Calu3 (cell line): Measurements from ENCODE around the gene CTSD. TPM values are rescaled to one million over a fixed set of nuclear protein-coding genes. Genes with fewer than 3 reads are reported as not detected.
A peak's percentile ranks its signal among the peaks of the same experiment; 100 is the strongest.

Source experiments
- BruUV-seq: library from RNA; stranded (reverse); fragments of 400-500 nt; replicated peaks from 2 replicates; lab custom pipeline; 2021; lab: Mats Ljungman, UMichigan
- CTCF ChIA-PET: fragments of 300-600 bp; sonication (Branson Sonifier 250); formaldehyde crosslinking; loops from one replicate; lab custom pipeline; 2022; ENCODE audit warnings: antibody characterized with exemption; lab: Charles Lee
- DNase-seq: peaks from one replicate; pipeline ENCODE4 v3.0.0; 2022
- H3K27ac Mint-ChIP-seq: one replicate; pipeline ENCODE4 v1.8.0; 2022; ENCODE audit warnings: mixed read lengths; ENCODE audit not compliant: unreplicated experiment
- H3K27me3 Mint-ChIP-seq: one replicate; pipeline ENCODE4 v1.8.0; 2022; ENCODE audit warnings: mixed read lengths; ENCODE audit not compliant: unreplicated experiment
- H3K36me3 Mint-ChIP-seq: one replicate; pipeline ENCODE4 v1.8.0; 2022; ENCODE audit warnings: mild to moderate bottlenecking, moderate library complexity, mixed read lengths; ENCODE audit not compliant: insufficient read depth, unreplicated experiment
- H3K4me1 Mint-ChIP-seq: one replicate; pipeline ENCODE4 v1.8.0; 2022; ENCODE audit warnings: mild to moderate bottlenecking, low read depth, mixed read lengths; ENCODE audit not compliant: unreplicated experiment
- H3K4me3 Mint-ChIP-seq: one replicate; pipeline ENCODE4 v1.8.0; 2022; ENCODE audit warnings: mild to moderate bottlenecking, low read depth, moderate library complexity, mixed read lengths; ENCODE audit not compliant: unreplicated experiment
- H3K9me3 Mint-ChIP-seq: one replicate; pipeline ENCODE4 v1.8.0; 2022; ENCODE audit warnings: low read depth, mixed read lengths; ENCODE audit not compliant: unreplicated experiment
- CTCF ChIP-seq: fragments of 200-600 bp; IDR thresholded peaks from one replicate; pipeline ENCODE4 v1.8.0; 2022; ENCODE audit warnings: antibody characterized with exemption; ENCODE audit not compliant: unreplicated experiment
- intact Hi-C: fragments of 100-400 bp; cut with micrococcal nuclease; formaldehyde crosslinking; loops from one replicate; pipeline ENCODE4 v1.10.0; 2022; ENCODE audit not compliant: unreplicated experiment
- total RNA-seq: library from RNA; stranded (reverse); gene quantifications from 2 replicates; pipeline ENCODE4 v1.2.3, GENCODE V29; 2022

Gene CTSD
- total RNA-seq, 1 experiment from 2014 or later = 531 TPM

GRCh38 chr11:1763336-1763795, 361 bp downstream of the CTSD start:
- DNase-seq = no peak
- H3K4me3 Mint-ChIP-seq = peak overlapping the region; percentile 74
- no peaks in the 10 kb centered on the region for H3K9me3 Mint-ChIP-seq
- BruUV-seq = TSS peak; percentile 84
- H3K27ac Mint-ChIP-seq = no peak overlapping the region
- peaks cover 18% of the 10 kb centered on the region for H3K4me1 Mint-ChIP-seq
- TF ChIP-seq CTCF = no peak
- H3K27me3 Mint-ChIP-seq = no peaks in the 10 kb centered on the region
- CTCF ChIA-PET = interaction anchor here (1.7 kb wide), 1 partner anchor 71 kb away, joined by 8 read pairs; the partner anchor contains the start of gene SYT8
- intact Hi-C loops = loop anchor here (5.0 kb wide), 1 partner anchor 69 kb away; the partner anchor contains the start of gene SYT8
- peaks cover 51% of the 10 kb centered on the region for H3K36me3 Mint-ChIP-seq

- no peaks in the 10 kb centered on the region for H3K9me3 Mint-ChIP-seq
- no peak for TF ChIP-seq CTCF
- peak; percentile 87 for DNase-seq
- H3K27ac Mint-ChIP-seq = peak overlapping the region; percentile 88
- H3K4me1 Mint-ChIP-seq = peaks cover 18% of the 10 kb centered on the region
- peak overlapping the region; percentile 74 for H3K4me3 Mint-ChIP-seq
- CTCF ChIA-PET = interaction anchor here (0.6 to 1.7 kb wide), 12 partner anchors 9 to 120 kb away, joined by 3 to 8 read pairs (median 4); partner anchors contain the start of gene SYT8
- intact Hi-C loops = loop anchor here (5.0 kb wide), 1 partner anchor 70 kb away; the partner anchor contains the start of gene SYT8
- H3K36me3 Mint-ChIP-seq = peaks cover 49% of the 10 kb centered on the region
- BruUV-seq = TSS peak; percentile 91
- H3K27me3 Mint-ChIP-seq = no peaks in the 10 kb centered on the region
These were observed 1.0 kb downstream of the CTSD start for GRCh38 chr11:1762537-1763302.

- no peak for TF ChIP-seq CTCF
- no TSS peak for BruUV-seq
- DNase-seq = no peak
- Mint-ChIP-seq H3K4me1 (peaks cover 18% of the 10 kb centered on the region), H3K27ac (peak overlapping the region; percentile 88), H3K36me3 (peaks cover 57% of the 10 kb centered on the region), H3K27me3 (no peaks in the 10 kb centered on the region), H3K9me3 (no peaks in the 10 kb centered on the region), H3K4me3 (peak overlapping the region; percentile 74)
- intact Hi-C loops = loop anchor here (5.0 kb wide), 1 partner anchor 70 kb away; the partner anchor contains the start of gene SYT8
- CTCF ChIA-PET = interaction anchor here (0.6 to 1.3 kb wide), 11 partner anchors 10 to 120 kb away, joined by 3 to 6 read pairs (median 3); no protein-coding TSS in a partner anchor
These were observed 1.7 kb downstream of the CTSD start for GRCh38 chr11:1761857-1762536.

- DNase-seq = no peak
- intact Hi-C loops = loop anchor here (5.0 kb wide), 1 partner anchor 71 kb away; the partner anchor contains the start of gene SYT8
- Mint-ChIP-seq H3K36me3 (peaks cover 63% of the 10 kb centered on the region), H3K27me3 (no peaks in the 10 kb centered on the region), H3K9me3 (no peaks in the 10 kb centered on the region), H3K4me3 (peak overlapping the region; percentile 74), H3K4me1 (peaks cover 18% of the 10 kb centered on the region), H3K27ac (peak overlapping the region; percentile 88)
- no peak for TF ChIP-seq CTCF
- CTCF ChIA-PET = interaction anchor here (1.0 to 1.3 kb wide), 4 partner anchors 16 to 109 kb away, joined by 3 to 5 read pairs (median 4); no protein-coding TSS in a partner anchor
- BruUV-seq = no TSS peak
These were observed 2.4 kb downstream of the CTSD start for GRCh38 chr11:1761110-1761856.
